Natural killer cell (primary cell): ENCODE measurements around the gene JAML. TPM values are rescaled to one million over a fixed set of nuclear protein-coding genes. Genes with fewer than 3 reads are reported as not detected.

Source experiments
- ATAC-seq, 3 donors: fragments of 150-1000 bp in 2 of 3; fragments of 200-7000 bp in 1 of 3; cut with Tn5 transposase; 1 replicate in 1 of 3; 2 replicates in 2 of 3; pipeline ENCODE4 v1.10.0; 2021; ENCODE audit warnings: mild to moderate bottlenecking in 2 of 3, moderate library complexity in 2 of 3
- DNase-seq, 2 donors: peaks; one replicate each; pipeline versions ENCODE4 v3.0.0 to v3.0.0-alpha.2; 2013 to 2021; ENCODE audit warnings: mixed read lengths in 1 of 2
- H3K27ac ChIP-seq: one replicate; pipeline ENCODE4 v1.5.1; 2013; ENCODE audit warnings: mild to moderate bottlenecking, low read length
- H3K27me3 ChIP-seq: one replicate; pipeline ENCODE4 v1.6.1; 2013; ENCODE audit warnings: low read length; ENCODE audit not compliant: control insufficient read depth, insufficient read depth
- H3K36me3 ChIP-seq: one replicate; pipeline ENCODE4 v1.6.1; 2013; ENCODE audit warnings: low read length; ENCODE audit not compliant: control insufficient read depth, insufficient read depth
- H3K4me1 ChIP-seq: one replicate; pipeline ENCODE4 v1.6.1; 2013; ENCODE audit warnings: low read length; ENCODE audit not compliant: control insufficient read depth, insufficient read depth
- H3K4me3 ChIP-seq: one replicate; pipeline ENCODE4 v1.5.1; 2013; ENCODE audit warnings: low read length
- H3K9me3 ChIP-seq: one replicate; pipeline ENCODE4 v1.6.1; 2013; ENCODE audit warnings: low read length; ENCODE audit not compliant: control insufficient read depth, insufficient read depth
- H3K27ac Mint-ChIP-seq, 2 donors: one replicate each; pipeline ENCODE4 v1.8.0; 2022; ENCODE audit warnings: mild to moderate bottlenecking in 2 of 2, mixed read lengths in 2 of 2, moderate library complexity in 1 of 2
- H3K27me3 Mint-ChIP-seq, 2 donors: one replicate each; pipeline ENCODE4 v1.8.0; 2022; ENCODE audit warnings: low read depth in 2 of 2, mixed read lengths in 2 of 2
- H3K36me3 Mint-ChIP-seq: one replicate; pipeline ENCODE4 v1.8.0; 2022; ENCODE audit warnings: mixed read lengths
- H3K4me1 Mint-ChIP-seq, 2 donors: one replicate each; pipeline ENCODE4 v1.8.0; 2022; ENCODE audit warnings: mixed read lengths in 2 of 2
- H3K4me3 Mint-ChIP-seq: one replicate; pipeline ENCODE4 v1.8.0; 2022; ENCODE audit warnings: mild to moderate bottlenecking, moderate library complexity, mixed read lengths
- H3K9me3 Mint-ChIP-seq, 2 donors: one replicate each; pipeline ENCODE4 v1.8.0; 2022; ENCODE audit warnings: mixed read lengths in 2 of 2
- CTCF ChIP-seq: fragments of 200-600 bp; IDR thresholded peaks from one replicate; pipeline ENCODE4 v1.8.0; 2022; ENCODE audit warnings: antibody characterized with exemption
- WGBS: methylation state at CpG from one replicate; pipeline ENCODE4 v1.1.7; 2013; ENCODE audit warnings: missing lambda C conversion rate; ENCODE audit not compliant: insufficient coverage; 5-methylcytosine and 5-hydroxymethylcytosine counted together
- intact Hi-C: fragments of 100-400 bp; cut with micrococcal nuclease; formaldehyde crosslinking; loops from one replicate; pipeline ENCODE4 v1.14.2; 2022
- total RNA-seq, 4 donors: library from RNA; stranded (reverse); fragments of 120-200 nt in 1 of 4; gene quantifications; one replicate each; pipeline versions ENCODE4 v1.2.3 to v1.2.4, GENCODE V29; 2013 to 2022

The JAML gene
- total RNA-seq, 3 donors from 2014 or later (not counting 1 experiment from before 2014, with no cell fraction given), result 7.1 to 27.8 (median 12.8) TPM

- Mint-ChIP-seq H3K27ac (no peak overlapping the region), H3K4me1 (peaks cover 6 to 18% of the 10 kb centered on the region in 2 donors), H3K36me3 (no peaks in the 10 kb centered on the region), H3K9me3 (no peaks in the 10 kb centered on the region), H3K27me3 (peaks cover 58 to 75% of the 10 kb centered on the region in 2 donors), H3K4me3 (no peak overlapping the region)
- H3K4me3 ChIP-seq, result no peak overlapping the region
- no peak overlapping the region for H3K27ac ChIP-seq
- peaks cover 17% of the 10 kb centered on the region for H3K4me1 ChIP-seq
- no peaks in the 10 kb centered on the region for H3K36me3 ChIP-seq
- TF ChIP-seq CTCF, result no peak
- 31% methylated on average over 16 of the region's 16 CpGs for WGBS
- peaks cover 30% of the 10 kb centered on the region for H3K27me3 ChIP-seq
- H3K9me3 ChIP-seq, result no peaks in the 10 kb centered on the region
- intact Hi-C loops, result no loop called here
- ATAC-seq (no peak), DNase-seq (no peak)
Measured at GRCh38 chr11:118153516-118153915, 71.3 kb downstream of the JAML start.

DNA sequence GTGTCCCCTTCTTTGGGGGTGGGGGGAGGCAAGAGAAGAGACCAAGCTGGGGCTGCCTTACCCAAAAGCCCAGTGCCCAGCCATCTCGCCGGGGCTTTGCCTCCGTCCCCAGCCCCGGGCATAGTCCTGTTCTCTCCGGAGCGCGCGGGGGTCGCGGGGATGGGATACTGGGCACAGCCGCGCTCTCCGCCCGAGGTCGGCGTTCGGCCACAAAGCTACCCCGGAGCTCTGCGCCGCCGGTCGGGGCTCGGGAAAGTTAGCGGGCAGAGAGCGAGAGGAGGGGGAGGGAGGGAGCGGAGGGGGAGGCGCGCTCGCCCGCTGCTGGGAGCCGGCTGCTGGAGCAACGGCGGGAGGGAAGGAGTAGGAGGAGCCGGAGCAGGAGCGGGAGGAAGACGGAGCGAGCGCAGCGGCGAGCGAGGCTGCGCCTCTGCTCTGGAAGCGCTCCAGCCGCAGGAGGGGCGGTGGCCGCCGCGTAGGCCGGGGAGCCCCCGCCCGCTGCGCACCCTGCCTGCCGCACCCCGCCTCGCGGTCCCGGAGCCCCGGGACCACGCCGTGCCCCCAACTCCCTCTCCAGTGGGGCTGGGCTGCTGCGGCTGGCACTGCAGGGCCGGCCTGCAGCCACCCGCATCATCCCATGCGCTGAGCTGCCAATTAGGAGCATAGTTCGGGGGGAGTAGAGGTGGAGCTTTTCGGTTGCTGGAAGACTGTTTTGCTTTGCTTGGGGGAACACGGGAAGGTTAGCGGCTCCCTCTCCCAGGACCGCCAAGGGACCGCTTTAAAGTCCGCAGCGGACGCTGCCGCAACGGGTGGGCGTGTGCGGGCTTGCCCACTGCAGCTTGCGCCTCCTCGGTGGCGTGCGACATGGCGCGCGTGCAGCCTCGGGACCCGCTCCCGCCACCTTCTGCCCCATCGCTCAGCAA lies 72.0 kb downstream of the JAML start, which contains the start of gene SCN4B:
TSS of gene SCN4B (minus strand) at position 272 of the 920 bp plus-strand sequence. CDS start at position 122, 150 bp downstream.
- peaks cover 53 to 70% of the 10 kb centered on the region in 2 donors for H3K27me3 Mint-ChIP-seq
- intact Hi-C loops, result no loop called here
- peak in 1 of 3 donors; percentile 22 for ATAC-seq
- peak in 1 of 2 donors; percentile 45 for DNase-seq
- peaks cover 6 to 18% of the 10 kb centered on the region in 2 donors for H3K4me1 Mint-ChIP-seq
- Histone ChIP-seq H3K36me3 (no peaks in the 10 kb centered on the region), H3K4me1 (peaks cover 17% of the 10 kb centered on the region), H3K27me3 (peaks cover 30% of the 10 kb centered on the region), H3K4me3 (no peak within 1 kb of the TSS), H3K27ac (no peak within 1 kb of the TSS), H3K9me3 (no peaks in the 10 kb centered on the region)
- WGBS, result 1% methylated on average over 88 of the region's 88 CpGs
- H3K36me3 Mint-ChIP-seq, result no peaks in the 10 kb centered on the region
- H3K27ac Mint-ChIP-seq, result no peak within 1 kb of the TSS
- H3K9me3 Mint-ChIP-seq, result no peaks in the 10 kb centered on the region
- H3K4me3 Mint-ChIP-seq, result no peak within 1 kb of the TSS
- no peak for TF ChIP-seq CTCF

DNA sequence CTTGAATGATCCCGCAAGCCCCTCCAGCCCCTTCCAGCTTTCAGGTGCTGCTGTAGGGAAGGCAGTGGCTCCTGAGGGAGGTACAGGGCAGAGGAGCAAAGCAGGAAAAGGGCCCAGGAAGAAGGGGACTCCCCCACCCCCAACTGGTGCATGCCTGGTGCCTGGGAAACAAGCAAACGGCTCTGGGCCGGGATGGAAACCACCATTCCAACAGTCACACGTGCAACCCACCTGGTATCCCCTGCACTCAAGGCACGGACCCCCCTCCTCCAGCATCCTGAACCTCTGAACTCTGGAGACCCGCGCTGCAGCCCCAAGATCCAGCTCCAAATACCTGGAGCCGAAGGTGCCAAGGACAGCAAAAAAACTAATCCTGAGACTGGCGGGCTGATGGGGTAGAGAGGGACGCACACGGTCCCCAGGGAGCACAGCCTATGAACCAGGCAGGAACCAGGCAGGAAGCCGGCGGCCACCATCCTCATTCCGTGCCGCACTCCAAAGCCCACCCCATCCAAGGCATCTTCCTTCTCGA lies 72.7 kb downstream of the JAML start:
- H3K4me3 ChIP-seq, result no peak overlapping the region
- H3K4me1 Mint-ChIP-seq, result peaks cover 5 to 12% of the 10 kb centered on the region in 2 donors
- WGBS, result 51% methylated on average over 16 of the region's 16 CpGs
- peaks cover 51 to 62% of the 10 kb centered on the region in 2 donors for H3K27me3 Mint-ChIP-seq
- peaks cover 17% of the 10 kb centered on the region for H3K4me1 ChIP-seq
- H3K27ac ChIP-seq, result no peak overlapping the region
- DNase-seq, result no peak
- H3K27ac Mint-ChIP-seq, result no peak overlapping the region
- H3K36me3 ChIP-seq, result no peaks in the 10 kb centered on the region
- H3K9me3 ChIP-seq, result no peaks in the 10 kb centered on the region
- intact Hi-C loops, result no loop called here
- no peak overlapping the region for H3K4me3 Mint-ChIP-seq
- H3K27me3 ChIP-seq, result peaks cover 26% of the 10 kb centered on the region
- no peak for ATAC-seq
- TF ChIP-seq CTCF, result no peak
- no peaks in the 10 kb centered on the region for H3K9me3 Mint-ChIP-seq
- no peaks in the 10 kb centered on the region for H3K36me3 Mint-ChIP-seq
